ENCODE results near the gene AKT1.

The AKT1 gene

DNA sequence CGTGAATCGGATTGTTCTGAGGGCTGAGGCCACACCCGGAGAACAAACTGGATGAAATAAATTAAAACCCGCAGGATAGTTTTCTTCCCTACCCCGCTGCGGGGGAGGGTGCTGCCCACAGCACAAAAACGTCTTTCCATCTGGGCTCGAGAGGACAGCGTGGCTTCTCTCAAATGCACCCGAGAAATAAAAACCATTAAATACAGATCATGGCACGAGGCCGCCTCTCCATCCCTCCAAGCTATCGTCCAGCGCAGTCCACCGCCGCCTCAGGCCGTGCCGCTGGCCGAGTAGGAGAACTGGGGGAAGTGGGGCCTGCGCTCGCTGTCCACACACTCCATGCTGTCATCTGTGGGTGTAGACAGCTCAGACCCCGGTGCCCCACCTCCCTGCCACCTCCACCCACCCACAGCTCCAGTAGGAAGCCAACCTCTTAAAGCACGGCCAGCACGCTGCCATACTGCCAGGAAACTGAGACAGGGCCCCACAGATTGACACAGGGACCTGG is 25.4 kb downstream of the AKT1 start:
- DNase-seq (ENCODE audit: extremely low read depth, low read depth): no peak
- no peak overlapping the region for H3K4me3 ChIP-seq (replicated peaks; ENCODE audit: low read depth, low read length)
- TF ChIP-seq CTCF (IDR thresholded peaks at IDR 0.05; ENCODE audit: low read depth, low read length, missing control alignments): no peak

- TF ChIP-seq CTCF (IDR thresholded peaks at IDR 0.05; ENCODE audit: low read depth, low read length, missing control alignments): no peak
- no peak for DNase-seq (ENCODE audit: extremely low read depth, low read depth)
- H3K4me3 ChIP-seq (replicated peaks; ENCODE audit: low read depth, low read length): no peak overlapping the region
Observed at GRCh38 chr14:104769324-104770071, 26.1 kb downstream of the AKT1 start.

- H3K4me3 ChIP-seq (replicated peaks; ENCODE audit: low read depth, low read length): no peak overlapping the region
- peak; percentile 46 for DNase-seq (ENCODE audit: extremely low read depth, low read depth)
- peak; percentile 71 for TF ChIP-seq CTCF (IDR thresholded peaks at IDR 0.05; ENCODE audit: low read depth, low read length, missing control alignments)
Observed at GRCh38 chr14:104768437-104769323, 26.9 kb downstream of the AKT1 start.

DNA sequence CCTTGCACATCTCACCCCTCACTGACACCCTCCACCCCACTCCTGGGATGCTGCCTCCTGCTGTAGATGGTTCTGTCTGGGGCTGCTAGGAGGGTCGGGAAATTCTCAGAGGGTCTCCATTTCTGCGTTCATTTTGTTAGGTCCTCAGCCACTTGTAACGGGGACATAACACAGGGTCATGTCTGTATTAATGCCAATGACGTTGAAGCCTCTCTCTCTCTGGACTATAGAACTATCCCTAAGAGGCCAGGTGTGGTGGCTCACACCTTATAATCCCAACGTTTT is 28.0 kb downstream of the AKT1 start:
- H3K4me3 ChIP-seq (replicated peaks; ENCODE audit: low read depth, low read length): no peak overlapping the region
- TF ChIP-seq CTCF (IDR thresholded peaks at IDR 0.05; ENCODE audit: low read depth, low read length, missing control alignments): no peak
- DNase-seq (ENCODE audit: extremely low read depth, low read depth): no peak

DNA sequence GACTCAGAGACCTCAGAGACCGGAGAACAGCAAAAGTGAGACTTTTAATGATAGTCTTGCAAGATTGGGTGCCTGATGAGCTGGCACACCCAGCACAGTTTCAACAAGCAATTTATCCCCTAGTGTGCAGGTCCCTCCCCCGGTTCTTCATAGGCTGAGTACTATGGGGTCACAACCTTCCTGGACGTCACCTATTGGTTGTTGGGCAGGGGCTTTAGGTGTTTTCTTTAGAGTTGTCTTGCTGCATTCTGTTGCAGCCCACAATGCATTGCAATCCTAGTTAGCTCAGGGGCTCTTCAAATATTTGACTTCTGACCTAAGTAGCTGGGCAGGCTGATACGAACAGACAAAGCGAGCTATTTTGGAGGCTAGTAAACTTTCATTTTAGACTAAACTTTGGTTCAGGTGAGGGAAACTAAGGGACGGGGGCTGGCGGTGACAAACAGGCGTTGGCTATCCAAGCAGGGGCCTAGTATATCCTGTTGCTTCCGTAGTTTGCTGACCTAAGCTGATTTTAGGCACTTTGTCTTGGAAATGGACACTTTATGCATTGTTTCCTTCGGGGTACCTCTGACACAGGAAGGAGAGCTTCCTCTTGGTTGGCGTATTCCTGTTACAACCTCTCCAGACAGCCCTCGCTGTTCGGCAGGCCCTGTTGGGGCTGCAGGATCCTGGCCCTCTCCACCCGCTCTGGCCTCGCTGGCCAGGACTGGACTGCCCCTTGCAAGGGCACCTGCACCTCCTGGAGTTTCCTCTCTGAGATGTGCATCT is 28.5 kb downstream of the AKT1 start:
- TF ChIP-seq CTCF (IDR thresholded peaks at IDR 0.05; ENCODE audit: low read depth, low read length, missing control alignments): no peak
- no peak for DNase-seq (ENCODE audit: extremely low read depth, low read depth)
- H3K4me3 ChIP-seq (replicated peaks; ENCODE audit: low read depth, low read length): no peak overlapping the region

GRCh38 chr14:104766256-104766862 is 29.2 kb downstream of the AKT1 start:
- DNase-seq (ENCODE audit: extremely low read depth, low read depth): no peak
- no peak overlapping the region for H3K4me3 ChIP-seq (replicated peaks; ENCODE audit: low read depth, low read length)
- no peak for TF ChIP-seq CTCF (IDR thresholded peaks at IDR 0.05; ENCODE audit: low read depth, low read length, missing control alignments)
